GM18507 (cell line): ENCODE data around the gene MUC22.
"Not testable (repeated sequence)": the region's sequence is repeated elsewhere in the genome, so short reads cannot be mapped to it uniquely, and the experiment has no call there.

ENCODE experiments used
- DNase-seq: peaks from one replicate; pipeline ENCODE4 v3.0.0; 2011; ENCODE audit warnings: low read depth; ENCODE audit not compliant: insufficient read length; ENCODE audit errors: extremely low spot score
- FAIRE-seq: peaks from 2 replicates; lab custom pipeline; 2011; peaks lifted over from hg19 to GRCh38; lab: Jason Lieb, UNC

The MUC22 gene

GRCh38 chr6:30990422-30991086, 19.7 kb upstream of the MUC22 start:
- FAIRE-seq (no peak), DNase-seq (no peak)

- FAIRE-seq: no peak
- no peak for DNase-seq
These were observed 18.4 kb upstream of the MUC22 start for GRCh38 chr6:30991891-30992290.

GRCh38 chr6:30997301-30997700, 13.0 kb upstream of the MUC22 start:
- DNase-seq (no peak), FAIRE-seq (no peak)

- DNase-seq: no peak
- no peak for FAIRE-seq
These were observed 11.5 kb upstream of the MUC22 start for GRCh38 chr6:30998785-30999184.

GRCh38 chr6:31000067-31000860, 10.0 kb upstream of the MUC22 start:
- DNase-seq, FAIRE-seq: not testable (repeated sequence)

- FAIRE-seq (no peak), DNase-seq (no peak)
These were observed 8.9 kb upstream of the MUC22 start for GRCh38 chr6:31001281-31001888.

GRCh38 chr6:31002471-31002870, 7.8 kb upstream of the MUC22 start:
- FAIRE-seq: no peak

GRCh38 chr6:31004794-31005193, 5.5 kb upstream of the MUC22 start:
- no peak for DNase-seq
- FAIRE-seq: no peak

More at GRCh38 chr6:31002471-31002870, 7.8 kb upstream of the MUC22 start:
- no peak for DNase-seq

- FAIRE-seq: no peak
- no peak for DNase-seq
These were observed 4.8 kb upstream of the MUC22 start for GRCh38 chr6:31005249-31006020.

GRCh38 chr6:31007694-31008093, 2.6 kb upstream of the MUC22 start:
- FAIRE-seq (no peak), DNase-seq (no peak)

GRCh38 chr6:31008165-31008564, 2.1 kb upstream of the MUC22 start:
- no peak for DNase-seq
- no peak for FAIRE-seq

- DNase-seq: no peak
- no peak for FAIRE-seq
These were observed 543 bp upstream of the MUC22 start for GRCh38 chr6:31009731-31010130.

GRCh38 chr6:31011153-31011552, 879 bp downstream of the MUC22 start:
- DNase-seq (no peak), FAIRE-seq (no peak)

GRCh38 chr6:31016659-31017299, 6.5 kb downstream of the MUC22 start:
- no peak for FAIRE-seq
- no peak for DNase-seq

- FAIRE-seq, DNase-seq: not testable (repeated sequence)
These were observed 7.2 kb downstream of the MUC22 start for GRCh38 chr6:31017436-31017835.

GRCh38 chr6:31020057-31020456, 9.8 kb downstream of the MUC22 start:
- FAIRE-seq (no peak), DNase-seq (no peak)

- not testable (repeated sequence) for FAIRE-seq, DNase-seq
These were observed 10.5 kb downstream of the MUC22 start for GRCh38 chr6:31020631-31021255.

- DNase-seq, FAIRE-seq: not testable (repeated sequence)
These were observed 11.6 kb downstream of the MUC22 start for GRCh38 chr6:31021705-31022531.
